EH (cell line): ENCODE results near the gene HOXD8.

ENCODE experiments used
- DNase-seq: peaks from one replicate; pipeline ENCODE4 v3.0.0-alpha.2; 2015; ENCODE audit warnings: low read depth

HOXD8 gene

DNA sequence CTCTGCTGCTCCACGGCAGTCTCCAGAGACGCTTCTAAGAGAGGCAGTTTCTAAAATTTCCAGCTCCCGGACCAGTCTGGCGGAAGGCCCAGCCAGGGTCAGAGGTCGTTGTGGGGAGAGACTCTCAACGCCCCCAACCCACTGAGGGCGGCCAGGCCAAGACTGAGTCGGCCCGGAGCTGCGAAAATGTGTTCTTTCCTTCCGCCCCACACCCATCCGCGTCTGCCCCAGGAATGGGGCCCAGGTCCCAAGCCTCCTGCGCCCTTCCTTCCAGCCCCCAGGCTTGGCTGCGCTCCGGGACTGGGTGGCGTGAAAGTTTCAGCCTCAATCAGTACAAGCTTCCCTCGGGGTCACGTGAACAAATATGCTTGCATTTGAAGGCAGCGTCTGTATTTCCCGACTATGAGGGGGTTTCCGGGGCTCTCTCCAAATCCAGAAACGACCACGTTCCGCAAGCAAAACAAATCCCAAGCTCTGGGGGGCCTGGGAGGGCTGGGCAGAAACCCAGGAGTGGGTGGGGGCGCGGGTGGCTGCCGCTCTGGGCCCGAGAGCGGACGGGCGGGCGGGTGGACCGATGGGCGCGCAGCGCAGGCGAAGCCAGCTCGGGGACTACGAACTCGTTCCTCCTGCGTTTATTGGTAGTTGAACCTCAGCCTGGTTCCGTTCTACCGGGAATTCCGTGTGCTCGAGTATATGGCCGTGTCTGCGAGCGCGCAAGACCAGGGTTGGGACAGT, 30.9 kb downstream of the HOXD8 start:
- DNase-seq: no peak

DNA sequence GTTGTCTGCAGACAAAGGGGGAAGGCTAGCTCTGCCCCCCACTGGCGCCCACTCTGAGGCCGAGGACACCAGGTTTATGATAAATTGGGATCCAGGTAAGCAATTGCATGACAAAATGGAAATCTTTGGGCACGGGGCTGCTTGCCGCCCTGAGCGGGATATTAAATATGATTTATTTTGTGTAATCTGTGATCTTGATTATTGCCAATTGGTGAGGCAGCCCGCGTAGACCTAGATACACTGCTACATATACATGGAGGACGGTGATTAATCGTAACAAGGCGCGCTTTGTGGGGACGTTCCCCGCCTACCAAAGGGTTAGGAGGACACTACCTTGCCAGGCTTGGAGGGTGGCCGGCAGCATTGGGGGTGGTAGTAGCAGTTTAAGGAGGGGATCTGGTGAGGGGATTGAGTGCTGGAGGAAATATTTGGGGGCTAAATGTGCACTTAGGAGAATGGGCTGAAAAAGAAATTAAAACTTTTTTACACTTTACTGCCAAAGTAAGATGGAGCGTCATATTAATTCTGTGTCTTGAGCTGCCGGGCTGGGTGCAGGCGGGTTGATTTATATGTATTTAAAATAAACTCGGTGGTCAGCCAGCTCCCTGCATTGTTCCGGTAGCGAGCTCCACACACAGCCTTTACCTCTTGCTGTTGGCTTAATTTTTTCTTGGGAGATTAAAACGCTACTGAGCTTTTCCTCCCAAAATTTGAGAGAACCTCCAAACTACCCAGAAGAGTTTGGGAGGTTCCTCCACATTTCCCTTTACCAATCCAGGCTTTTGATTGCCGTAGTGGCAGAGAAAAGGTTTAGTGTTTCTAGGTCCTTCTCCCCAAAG, 31.7 kb downstream of the HOXD8 start:
- DNase-seq: no peak

DNA sequence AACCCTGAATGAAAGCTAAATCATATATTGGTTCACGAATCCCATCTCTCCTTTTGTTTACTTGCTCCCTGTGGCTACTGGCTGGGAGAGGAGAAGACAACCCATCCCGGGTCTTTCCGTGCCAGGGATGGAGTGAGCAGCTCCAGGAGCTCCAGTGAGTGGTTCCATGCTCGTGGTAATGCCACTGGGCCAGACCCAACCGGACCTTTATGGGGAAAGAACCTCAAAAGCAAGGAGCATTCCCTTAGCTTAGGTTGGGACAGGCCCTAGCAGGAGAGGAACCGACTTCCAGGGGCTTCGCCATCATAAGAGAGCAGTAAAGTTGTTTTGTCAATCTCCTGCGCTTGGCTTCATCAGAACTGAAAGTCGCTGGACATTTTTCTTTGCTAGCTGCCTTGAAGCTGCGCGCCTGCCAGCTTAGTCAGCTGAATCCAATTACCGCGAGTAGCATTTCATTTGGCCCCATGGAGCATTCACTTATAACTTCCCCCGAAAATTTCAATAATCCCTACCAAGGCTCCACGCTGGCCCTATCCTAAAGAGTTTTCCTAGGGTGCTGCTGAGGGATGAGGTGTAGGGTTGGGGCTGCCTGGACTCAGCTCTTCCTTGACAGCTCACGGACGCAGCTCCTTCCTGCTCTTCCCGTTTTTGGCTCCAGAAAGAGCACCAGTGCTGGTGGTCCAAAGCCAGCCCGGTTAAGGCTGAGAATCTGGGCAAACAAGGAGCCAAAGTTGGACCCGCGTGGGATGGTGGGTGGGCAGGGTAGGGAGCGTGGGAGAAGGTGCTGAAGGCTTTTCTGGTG, 32.5 kb downstream of the HOXD8 start:
- DNase-seq: peak; percentile 59

DNA sequence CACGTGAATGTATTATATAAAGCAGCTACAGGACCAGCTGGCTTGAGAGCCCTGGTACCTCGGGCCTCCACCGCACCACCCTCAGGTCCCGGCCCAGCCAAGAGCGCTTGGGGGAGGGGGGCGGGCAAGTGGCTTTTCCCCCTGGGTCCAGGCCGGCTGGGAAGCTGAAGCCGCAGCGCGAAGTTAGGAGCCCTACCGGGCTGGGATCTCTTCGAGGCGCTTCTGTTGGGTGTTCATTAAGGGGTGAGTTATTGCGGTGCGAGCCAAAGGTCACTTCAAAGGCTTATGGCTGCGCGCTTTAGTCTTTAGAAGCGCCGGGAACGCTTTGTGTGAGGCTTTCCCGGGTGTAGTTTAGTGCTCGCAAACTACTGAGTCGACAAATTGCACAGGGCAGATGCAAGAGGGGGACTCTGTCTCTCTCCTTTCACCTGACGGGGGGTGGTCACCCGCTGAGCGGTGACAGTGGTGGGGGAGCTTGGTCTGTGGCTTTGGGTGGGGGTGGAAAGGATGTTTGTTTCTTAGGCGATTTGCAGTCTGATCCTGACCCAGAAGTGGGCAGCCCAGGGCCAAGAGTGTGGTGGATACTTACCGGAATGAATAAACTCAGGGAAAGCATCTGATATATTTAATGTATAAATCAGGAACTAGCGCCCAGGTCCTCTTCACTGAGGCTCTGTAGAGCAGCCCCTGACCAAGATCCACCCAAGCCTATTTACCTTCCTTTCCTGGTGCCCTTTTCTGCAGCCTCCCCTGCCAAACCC, 33.6 kb downstream of the HOXD8 start:
- no peak for DNase-seq

DNA sequence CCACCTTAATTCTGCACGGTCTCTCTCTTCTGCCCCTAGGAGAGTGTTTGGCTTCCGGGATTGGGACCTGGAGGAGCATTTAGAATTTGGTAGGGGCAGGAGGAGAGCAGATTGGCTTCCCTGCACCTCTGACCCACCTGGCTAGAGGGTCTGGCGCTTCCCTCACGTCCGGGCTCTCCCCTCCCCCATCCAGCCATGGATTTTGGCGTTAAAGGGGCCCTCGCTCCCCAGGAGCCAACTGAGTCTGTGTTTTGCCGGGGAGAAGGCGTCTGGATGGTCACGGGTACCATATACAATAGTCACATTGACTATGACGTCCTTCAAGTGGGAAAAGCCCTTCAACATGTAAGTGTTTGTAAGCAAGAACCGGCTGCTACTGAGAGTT, 34.2 kb downstream of the HOXD8 start:
- no peak for DNase-seq

DNA sequence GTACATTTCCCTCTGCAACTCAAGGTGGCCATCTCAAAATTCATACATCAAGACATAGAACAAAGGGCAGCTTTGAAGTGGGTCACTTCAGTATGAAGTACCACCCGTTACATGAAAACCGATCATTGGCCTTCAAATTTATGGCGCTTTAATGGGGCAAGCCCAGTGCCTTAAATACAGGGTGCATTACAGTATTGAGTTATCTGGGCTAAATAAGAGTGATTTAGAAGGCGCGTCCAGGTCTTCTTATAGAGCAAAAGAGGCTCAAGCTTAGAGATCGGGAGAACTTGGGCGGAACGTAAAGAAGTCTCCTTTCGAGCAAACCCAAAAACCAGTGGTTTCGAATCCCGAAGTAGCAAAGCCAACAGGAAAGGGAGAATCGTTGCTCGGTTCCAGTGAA, 34.7 kb downstream of the HOXD8 start:
- DNase-seq: no peak

DNA sequence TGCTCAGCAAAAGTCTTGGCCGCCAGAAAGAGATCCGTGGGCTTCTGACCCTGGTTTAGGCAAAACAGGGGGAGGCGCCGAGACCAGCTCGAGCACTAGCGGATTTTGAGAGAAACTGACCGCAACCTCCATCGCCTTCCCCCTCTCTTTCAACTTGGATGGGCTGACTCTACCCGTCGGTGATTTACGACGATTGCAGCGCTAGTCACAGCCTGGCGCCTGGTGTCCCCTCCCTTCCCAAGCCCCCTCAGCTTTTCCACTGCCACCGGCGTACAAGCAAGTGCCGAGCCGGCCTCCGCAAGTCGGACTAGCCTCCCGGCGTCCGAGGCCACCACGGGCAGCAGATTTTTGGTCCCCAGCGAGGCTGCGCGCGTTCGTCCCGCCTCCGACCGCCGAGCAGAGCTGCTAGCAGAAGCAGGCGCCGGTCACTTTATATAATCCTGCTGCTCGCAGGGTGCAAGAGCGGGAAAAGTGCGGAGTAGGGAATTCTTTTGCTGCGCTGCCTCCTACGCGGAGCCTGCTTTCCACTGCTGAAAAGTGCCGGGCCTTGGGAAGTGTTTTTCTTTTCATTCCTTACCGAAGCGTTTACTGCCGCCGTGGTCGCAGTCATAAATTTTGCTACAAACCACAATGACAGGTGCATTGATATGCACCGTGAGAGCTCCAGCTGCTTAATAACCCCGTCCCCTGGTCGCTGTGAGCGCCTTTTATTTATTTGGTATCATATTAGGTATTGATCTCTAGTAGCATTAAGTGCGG, 35.3 kb downstream of the HOXD8 start:
- DNase-seq: no peak

DNA sequence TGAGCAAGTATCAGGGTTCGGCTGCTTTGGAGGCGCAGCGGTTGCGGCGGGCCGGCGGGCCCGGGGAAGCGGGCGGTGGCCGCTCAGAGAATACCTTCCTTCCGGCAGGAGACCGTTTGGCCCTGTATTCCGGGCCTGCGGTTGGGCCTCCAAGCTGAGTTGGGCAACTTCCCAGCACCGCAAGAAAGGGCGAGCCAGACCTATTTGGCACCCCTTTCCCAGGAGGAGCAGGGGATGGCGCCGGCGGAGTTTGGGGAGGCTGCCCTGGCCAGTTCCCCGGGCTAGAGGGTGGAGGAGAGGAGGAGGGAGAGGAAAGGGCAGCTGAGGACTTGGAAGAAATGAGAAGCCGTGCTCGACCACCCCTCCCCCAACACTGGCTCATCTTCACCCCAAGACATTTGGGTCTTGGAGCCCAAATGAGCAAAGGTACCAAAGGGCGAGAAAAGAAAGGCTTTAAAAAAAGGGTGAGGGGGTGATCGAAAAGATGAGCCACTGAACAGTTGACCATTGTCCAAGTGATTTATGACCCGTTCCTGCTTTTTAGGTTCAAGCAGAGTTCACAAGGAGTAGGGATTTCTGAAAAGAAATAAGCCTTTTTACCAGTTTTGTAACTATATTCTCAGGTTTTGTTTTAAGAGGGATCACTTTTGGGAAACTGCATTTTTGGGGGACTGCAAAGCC, 36.0 kb downstream of the HOXD8 start:
- DNase-seq: no peak

DNA sequence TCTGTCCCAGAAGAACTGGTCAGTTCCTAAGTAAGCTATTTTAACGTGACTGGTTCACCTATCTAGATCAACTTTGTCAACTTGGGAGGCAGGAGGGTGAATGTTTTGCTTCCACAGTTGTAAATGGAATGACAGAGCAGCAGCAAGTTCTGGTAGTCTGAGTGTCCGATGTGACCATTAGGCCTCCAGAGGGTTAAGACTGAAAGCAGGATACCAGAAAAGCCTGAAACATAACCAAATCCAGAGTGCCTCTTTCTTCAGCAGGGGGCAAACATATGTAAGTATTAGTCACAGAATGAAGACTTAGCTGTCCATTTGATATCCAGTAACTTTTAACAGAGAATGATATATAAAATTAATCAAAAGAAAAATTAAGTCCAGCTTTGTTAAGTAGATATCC, 36.8 kb downstream of the HOXD8 start:
- DNase-seq: no peak

DNA sequence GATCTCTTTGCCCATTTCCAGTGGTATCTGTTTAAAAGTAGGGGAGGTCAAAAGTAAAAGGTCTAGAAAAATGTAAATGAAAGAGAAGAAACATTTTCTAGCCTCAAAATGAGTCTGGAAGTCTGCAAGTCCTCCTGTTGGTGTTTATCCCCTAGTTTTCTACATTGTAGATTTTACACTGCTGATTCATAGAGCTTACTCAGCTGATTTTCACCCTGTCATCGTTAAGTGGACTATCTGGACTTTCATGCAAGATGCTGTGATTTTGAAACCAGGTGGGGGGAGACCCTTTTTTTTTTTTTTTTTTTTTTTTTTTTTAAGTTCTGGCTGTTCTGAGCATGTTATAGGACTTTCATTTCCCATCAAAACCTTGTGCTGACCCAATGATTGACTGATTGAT, 37.9 kb downstream of the HOXD8 start:
- no peak for DNase-seq

DNA sequence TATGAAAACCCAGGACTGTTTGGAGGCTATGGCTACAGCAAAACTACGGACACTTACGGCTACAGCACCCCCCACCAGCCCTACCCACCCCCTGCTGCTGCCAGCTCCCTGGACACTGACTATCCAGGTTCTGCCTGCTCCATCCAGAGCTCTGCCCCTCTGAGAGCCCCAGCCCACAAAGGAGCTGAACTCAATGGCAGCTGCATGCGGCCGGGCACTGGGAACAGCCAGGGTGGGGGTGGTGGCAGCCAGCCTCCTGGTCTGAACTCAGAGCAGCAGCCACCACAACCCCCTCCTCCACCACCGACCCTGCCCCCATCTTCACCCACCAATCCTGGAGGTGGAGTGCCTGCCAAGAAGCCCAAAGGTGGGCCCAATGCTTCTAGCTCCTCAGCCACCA, 39.7 kb downstream of the HOXD8 start:
- no peak for DNase-seq

DNA sequence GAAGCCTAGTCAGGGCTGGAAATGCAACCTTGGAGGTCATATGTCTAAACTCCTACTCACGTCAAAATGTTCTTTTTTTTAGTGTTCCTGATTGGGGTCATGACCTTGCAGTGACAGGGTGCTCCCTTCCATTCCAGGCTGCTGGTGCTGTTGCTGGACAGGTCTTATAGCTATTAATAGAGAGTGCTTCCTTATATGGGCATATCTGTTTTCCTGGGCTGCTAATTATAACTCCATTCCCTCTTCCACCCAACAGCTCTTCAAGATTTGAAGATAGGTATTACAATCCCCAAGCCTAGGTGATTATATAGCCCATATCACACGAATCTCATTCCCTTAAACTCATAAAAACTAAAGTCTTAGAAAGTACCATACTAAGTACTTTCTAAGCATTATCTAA, 40.2 kb downstream of the HOXD8 start:
- DNase-seq: no peak

DNA sequence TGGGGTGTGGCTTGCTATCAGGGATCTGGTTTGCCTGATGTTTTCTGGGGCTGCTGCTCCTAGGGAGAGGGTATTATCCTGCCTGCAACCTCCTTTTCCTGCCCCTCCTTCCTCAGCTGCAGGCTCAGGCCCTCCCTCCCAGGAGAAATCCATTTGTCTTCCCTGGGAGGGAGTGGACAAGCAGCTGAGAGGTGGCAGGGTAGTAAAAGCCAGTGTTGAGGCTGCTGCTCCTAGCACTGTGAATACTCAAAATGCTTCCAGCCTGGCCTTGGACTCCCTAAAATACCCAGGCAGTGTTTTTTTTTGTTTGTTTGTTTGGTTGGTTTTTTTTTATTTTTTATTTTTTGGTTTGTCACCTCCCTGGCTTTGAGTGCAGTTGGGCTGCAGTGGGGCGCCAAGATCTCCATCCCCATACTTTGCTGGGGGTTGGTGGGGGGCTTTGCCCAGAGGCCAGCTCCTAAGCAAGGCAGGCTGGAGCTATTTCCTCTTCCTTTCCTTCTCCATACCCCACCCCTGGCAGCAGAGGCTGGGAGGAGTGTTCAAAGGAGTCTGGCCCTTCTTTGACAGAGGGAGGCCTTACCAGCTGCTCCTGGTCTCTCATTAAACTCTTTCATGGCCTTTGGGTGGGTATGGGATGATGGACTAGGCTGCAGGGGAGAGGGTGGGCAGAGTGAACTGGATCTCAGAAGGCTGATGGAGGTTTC, 41.2 kb downstream of the HOXD8 start:
- no peak for DNase-seq

DNA sequence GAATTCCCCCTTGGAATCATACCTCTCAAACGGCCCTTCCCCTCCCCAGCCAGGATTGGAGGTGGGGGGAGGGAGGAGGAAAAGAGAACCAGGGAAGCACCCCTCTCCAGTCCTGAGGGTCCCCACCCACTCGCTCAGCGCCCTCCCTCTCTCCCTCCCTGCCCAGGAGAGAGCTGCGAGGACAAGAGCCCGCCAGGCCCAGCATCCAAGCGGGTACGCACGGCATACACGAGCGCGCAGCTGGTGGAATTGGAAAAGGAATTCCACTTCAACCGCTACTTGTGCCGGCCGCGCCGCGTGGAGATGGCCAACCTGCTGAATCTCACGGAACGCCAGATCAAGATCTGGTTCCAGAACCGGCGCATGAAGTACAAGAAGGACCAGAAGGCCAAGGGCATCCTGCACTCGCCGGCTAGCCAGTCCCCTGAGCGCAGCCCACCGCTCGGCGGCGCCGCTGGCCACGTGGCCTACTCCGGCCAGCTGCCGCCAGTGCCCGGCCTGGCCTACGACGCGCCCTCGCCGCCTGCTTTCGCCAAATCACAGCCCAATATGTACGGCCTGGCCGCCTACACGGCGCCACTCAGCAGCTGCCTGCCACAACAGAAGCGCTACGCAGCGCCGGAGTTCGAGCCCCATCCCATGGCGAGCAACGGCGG, 42.0 kb downstream of the HOXD8 start:
- no peak for DNase-seq

DNA sequence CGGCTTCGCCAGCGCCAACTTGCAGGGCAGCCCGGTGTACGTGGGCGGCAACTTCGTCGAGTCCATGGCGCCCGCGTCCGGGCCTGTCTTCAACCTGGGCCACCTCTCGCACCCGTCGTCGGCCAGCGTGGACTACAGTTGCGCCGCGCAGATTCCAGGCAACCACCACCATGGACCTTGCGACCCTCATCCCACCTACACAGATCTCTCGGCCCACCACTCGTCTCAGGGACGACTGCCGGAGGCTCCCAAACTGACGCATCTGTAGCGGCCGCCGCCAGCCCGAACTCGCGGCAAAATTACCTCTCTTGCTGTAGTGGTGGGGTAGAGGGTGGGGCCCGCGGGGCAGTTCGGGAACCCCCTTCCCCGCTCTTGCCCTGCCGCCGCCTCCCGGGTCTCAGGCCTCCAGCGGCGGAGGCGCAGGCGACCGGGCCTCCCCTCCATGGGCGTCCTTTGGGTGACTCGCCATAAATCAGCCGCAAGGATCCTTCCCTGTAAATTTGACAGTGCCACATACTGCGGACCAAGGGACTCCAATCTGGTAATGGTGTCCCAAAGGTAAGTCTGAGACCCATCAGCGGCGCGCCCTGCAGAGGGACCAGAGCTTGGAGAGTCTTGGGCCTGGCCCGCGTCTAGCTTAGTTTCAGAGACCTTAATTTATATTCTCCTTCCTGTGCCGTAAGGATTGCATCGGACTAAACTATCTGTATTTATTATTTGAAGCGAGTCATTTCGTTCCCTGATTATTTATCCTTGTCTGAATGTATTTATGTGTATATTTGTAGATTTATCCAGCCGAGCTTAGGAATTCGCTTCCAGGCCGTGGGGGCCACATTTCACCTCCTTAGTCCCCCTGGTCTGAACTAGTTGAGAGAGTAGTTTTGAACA, 42.7 kb downstream of the HOXD8 start:
- no peak for DNase-seq

DNA sequence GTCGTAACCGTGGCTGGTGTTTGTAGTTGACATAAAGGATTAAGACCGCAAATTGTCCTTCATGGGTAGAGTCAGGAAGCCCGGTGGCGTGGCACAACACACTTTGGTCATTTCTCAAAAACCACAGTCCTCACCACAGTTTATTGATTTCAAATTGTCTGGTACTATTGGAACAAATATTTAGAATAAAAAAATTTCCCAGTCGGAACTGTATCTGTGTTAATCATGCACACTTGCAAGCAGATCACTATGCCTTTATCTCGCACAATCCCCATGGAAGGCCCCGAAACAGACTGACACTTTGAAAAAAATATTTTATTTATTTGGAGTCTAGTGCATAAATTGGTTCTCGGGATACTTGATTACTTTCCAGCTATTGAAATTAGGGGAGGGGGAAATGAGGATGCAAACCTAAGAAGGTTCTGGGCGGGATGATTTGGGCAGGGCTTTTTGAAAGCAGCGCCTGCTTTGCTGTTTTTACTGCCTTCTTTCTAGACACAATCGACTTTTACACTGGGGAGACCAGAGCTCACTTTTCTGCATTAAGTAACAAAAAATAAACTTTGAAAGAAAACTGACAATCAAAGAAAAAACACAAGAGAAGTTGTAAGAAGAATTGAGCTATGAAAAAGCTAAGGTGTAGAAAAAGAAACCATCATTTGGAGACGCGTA, 43.5 kb downstream of the HOXD8 start:
- no peak for DNase-seq

DNA sequence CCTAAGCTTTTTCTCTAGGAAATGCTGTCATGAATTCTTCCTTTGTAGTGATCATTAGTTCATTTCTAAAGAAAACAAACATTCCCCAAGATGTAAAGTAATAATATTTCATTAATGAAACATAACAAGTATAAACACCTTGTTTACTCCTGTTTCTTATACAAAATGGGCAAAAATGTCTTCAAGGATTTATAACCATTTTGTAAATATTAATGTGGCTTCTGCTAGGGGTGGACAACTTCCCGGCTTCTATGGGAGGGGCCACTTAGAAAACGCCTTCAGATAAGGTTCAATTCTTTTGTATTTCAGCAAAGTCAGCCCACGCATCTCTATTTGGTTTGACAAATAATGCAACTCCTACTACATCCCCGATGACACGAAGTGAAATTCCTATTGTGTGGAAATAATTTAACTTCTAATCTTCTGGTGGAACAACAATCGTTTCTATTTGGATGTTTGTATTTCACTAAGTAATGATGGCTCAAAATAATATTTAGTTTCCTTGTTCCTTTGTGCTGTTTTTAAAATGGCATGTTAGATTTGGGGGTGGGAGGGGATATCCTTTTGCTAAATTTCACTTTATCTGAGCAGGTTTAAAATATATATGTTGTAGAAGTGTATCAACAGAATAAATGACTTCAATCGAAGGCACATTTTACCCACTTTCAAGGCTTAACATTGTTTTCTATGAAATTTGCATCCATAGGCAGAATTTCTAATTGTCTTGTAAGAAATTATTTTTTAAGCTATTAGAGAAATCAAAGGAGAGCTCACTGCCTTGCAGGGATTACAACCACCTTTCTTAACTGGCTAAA, 44.3 kb downstream of the HOXD8 start:
- no peak for DNase-seq
